Dermis microvascular lymphatic vessel endothelial cell (primary cell): ENCODE data around the gene RAB30. TPM values are rescaled to one million over a fixed set of nuclear protein-coding genes. Genes with fewer than 3 reads are reported as not detected.

Experiments
- DNase-seq, 2 donors: peaks; one replicate each; pipeline versions ENCODE4 v3.0.0 to v3.0.0-alpha.2; 2010; ENCODE audit warnings: low read depth in 2 of 2
- total RNA-seq: library from RNA; depleted of rRNA; stranded (reverse); fragments of >200 nt; gene quantifications from 2 replicates; pipeline ENCODE4 v1.2.1, GENCODE V29; 2014

The RAB30 gene
- total RNA-seq = 8.1 and 8.6 TPM in 2 replicates

GRCh38 chr11:83071567-83072349 lies at the start of gene RAB30:
Gene RAB30 (minus strand): TSS chr11:83071897. CDS start chr11:82997316, 74,581 bp downstream.
- DNase-seq = peak; percentile 100

GRCh38 chr11:83120327-83120726 lies 48.6 kb upstream of the RAB30 start:
- DNase-seq = no peak

- no peak for DNase-seq
Measured at GRCh38 chr11:83119216-83119615, 47.5 kb upstream of the RAB30 start.

GRCh38 chr11:83118814-83119213 lies 47.1 kb upstream of the RAB30 start:
- DNase-seq = no peak

- DNase-seq = no peak
Measured at GRCh38 chr11:83116015-83116641, 44.4 kb upstream of the RAB30 start.

GRCh38 chr11:83115551-83115950 lies 43.9 kb upstream of the RAB30 start:
- no peak for DNase-seq

- no peak for DNase-seq
Measured at GRCh38 chr11:83115026-83115425, 43.3 kb upstream of the RAB30 start.

- DNase-seq = no peak
Measured at GRCh38 chr11:83112886-83113285, 41.2 kb upstream of the RAB30 start.

- no peak for DNase-seq
Measured at GRCh38 chr11:83105168-83105567, 33.5 kb upstream of the RAB30 start.

- DNase-seq = no peak
Measured at GRCh38 chr11:83102834-83103233, 31.1 kb upstream of the RAB30 start.

- no peak for DNase-seq
Measured at GRCh38 chr11:83097429-83098075, 25.9 kb upstream of the RAB30 start.

- no peak for DNase-seq
Measured at GRCh38 chr11:83093634-83094033, 21.9 kb upstream of the RAB30 start.

- peak in 1 of 2 donors; percentile 38 for DNase-seq
Measured at GRCh38 chr11:83092488-83093384, 21.0 kb upstream of the RAB30 start.

GRCh38 chr11:83088965-83089364 lies 17.3 kb upstream of the RAB30 start:
- DNase-seq = no peak

- peak; percentile 50 to 74 for DNase-seq
Measured at GRCh38 chr11:83087035-83087434, 15.3 kb upstream of the RAB30 start.

- no peak for DNase-seq
Measured at GRCh38 chr11:83079820-83080219, 8.1 kb upstream of the RAB30 start.

GRCh38 chr11:83078269-83078668 lies 6.6 kb upstream of the RAB30 start:
- DNase-seq = no peak

- DNase-seq = no peak
Measured at GRCh38 chr11:83073884-83074283, 2.2 kb upstream of the RAB30 start.

- DNase-seq = no peak
Measured at GRCh38 chr11:83073258-83073657, 1.6 kb upstream of the RAB30 start.

GRCh38 chr11:83072350-83073242 lies 899 bp upstream of the RAB30 start:
- no peak for DNase-seq
